Gastrocnemius medialis (tissue), 4 donors: ENCODE measurements around the gene BBS9. TPM values are rescaled to one million over a fixed set of nuclear protein-coding genes. Genes with fewer than 3 reads are reported as not detected.
A peak's percentile ranks its signal among the peaks of the same experiment; 100 is the strongest.

Experiments used
- ATAC-seq, 2 donors: fragments of 150-250 bp; one replicate each; pipeline ENCODE4 v1.9.1; 2016
- DNase-seq, 2 donors: peaks; one replicate each; pipeline ENCODE4 v3.0.0-alpha.2; 2019
- H3K27ac ChIP-seq, 4 donors: fragments of 200-600 bp; sonication (generic); 1 replicate in 1 of 4; 2 replicates in 3 of 4; pipeline ENCODE4 v1.5.1; 2016 to 2018; ENCODE audit warnings: mild to moderate bottlenecking in 2 of 4, moderate library complexity in 1 of 4
- H3K27me3 ChIP-seq, 3 donors: fragments of 200-600 bp; sonication (generic) in 2 of 3; 1 replicate in 1 of 3; 2 replicates in 2 of 3; pipeline versions ENCODE4 v1.5.1 to v1.6.0; 2016 to 2019; ENCODE audit warnings: mild to moderate bottlenecking in 1 of 3, moderate library complexity in 1 of 3
- H3K36me3 ChIP-seq, 2 donors: fragments of 200-600 bp; sonication (generic) in 1 of 2; one replicate each; pipeline ENCODE4 v1.5.1; 2017 to 2018
- H3K4me1 ChIP-seq, 2 donors: fragments of 200-600 bp; sonication (generic) in 1 of 2; one replicate each; pipeline ENCODE4 v1.5.1; 2016 to 2017; ENCODE audit warnings: mild to moderate bottlenecking in 2 of 2
- H3K4me3 ChIP-seq, 4 donors: fragments of 200-600 bp; sonication (generic) in 3 of 4; 1 replicate in 1 of 4; 2 replicates in 3 of 4; pipeline ENCODE4 v1.5.1; 2016 to 2019; ENCODE audit warnings: mild to moderate bottlenecking in 2 of 4
- H3K9me3 ChIP-seq, 3 donors: fragments of 200-600 bp; sonication (generic) in 2 of 3; 1 replicate in 1 of 3; 2 replicates in 2 of 3; pipeline ENCODE4 v1.5.1; 2016 to 2019
- POLR2A ChIP-seq, 2 donors: fragments of 450-650 bp; IDR thresholded peaks; one replicate each; pipeline ENCODE4 v1.6.1; 2017; ENCODE audit warnings: antibody characterized with exemption in 2 of 2, mild to moderate bottlenecking in 2 of 2, moderate library complexity in 2 of 2
- in situ Hi-C, 4 donors: fragments of 200-750 bp; cut with MboI; loops; one replicate each; pipeline versions ENCODE4 v1.15.0 to v1.8.0; 2017; ENCODE audit warnings: low sequenced_read_pairs in 4 of 4
- intact Hi-C: fragments of 100-400 bp; cut with DNase I; formaldehyde crosslinking; loops from one replicate; pipeline ENCODE4 v1.15.1; 2023; ENCODE audit warnings: low total_unique reads
- total RNA-seq, 4 donors: library from RNA; depleted of rRNA; stranded (reverse); fragments of >200 nt; gene quantifications; one replicate each; pipeline versions ENCODE4 v1.1.0 to v1.2.3, GENCODE V29; 2016
- TF ChIP-seq, protein P1 (sequence below), 5 experiments: fragments of 450-650 bp in 3 of 5; fragments of 200-600 bp in 2 of 5; sonication (generic) in 2 of 5; IDR thresholded peaks in 4 of 5; conservative IDR thresholded peaks in 1 of 5; 1 replicate in 4 of 5; 2 replicates in 1 of 5; pipeline ENCODE4 v1.5.1; 2016 to 2019; ENCODE audit warnings: antibody characterized with exemption in 5 of 5, mild to moderate bottlenecking in 3 of 5, moderate library complexity in 3 of 5

The BBS9 gene
- total RNA-seq, 4 donors from 2014 or later, result 3.5 to 6.5 (median 5.4) TPM

DNA sequence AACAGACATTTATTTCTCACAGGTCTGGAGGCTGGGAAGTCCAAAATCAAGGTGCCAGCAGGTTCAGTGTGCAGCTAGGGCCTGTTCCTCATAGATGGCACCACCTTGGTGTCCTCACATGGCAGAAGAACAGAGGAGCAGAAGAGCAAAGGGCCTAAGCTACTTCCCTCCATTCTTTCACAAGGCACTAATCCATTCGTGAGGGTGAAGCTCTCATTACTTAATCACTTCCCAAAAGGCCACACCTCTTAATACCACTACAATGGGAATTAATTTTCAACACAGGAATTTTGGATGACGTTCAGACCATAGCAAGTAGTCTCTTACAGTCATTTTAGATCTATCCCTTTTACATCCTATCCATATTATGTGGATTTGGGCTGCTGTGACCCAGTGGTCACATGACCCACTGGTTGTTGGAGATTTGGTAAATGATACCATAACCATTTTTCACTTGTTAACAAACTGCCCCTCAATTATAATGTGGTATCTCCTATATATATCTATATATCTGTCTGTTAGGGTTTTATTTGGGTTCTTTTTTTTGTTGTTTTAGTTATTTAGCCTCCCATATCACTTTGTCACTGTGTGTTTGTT is 63.4 kb downstream of the BBS9 start:
- H3K27me3 ChIP-seq, result no peaks in the 10 kb centered on the region
- in situ Hi-C loops (no loop called here), intact Hi-C loops (no loop called here)
- no peak overlapping the region for H3K27ac ChIP-seq
- peaks cover 0 to 10% of the 10 kb centered on the region in 2 donors for H3K4me1 ChIP-seq
- ATAC-seq, result no peak
- H3K4me3 ChIP-seq, result no peak overlapping the region
- H3K36me3 ChIP-seq, result no peaks in the 10 kb centered on the region
- TF ChIP-seq, protein P1, sequence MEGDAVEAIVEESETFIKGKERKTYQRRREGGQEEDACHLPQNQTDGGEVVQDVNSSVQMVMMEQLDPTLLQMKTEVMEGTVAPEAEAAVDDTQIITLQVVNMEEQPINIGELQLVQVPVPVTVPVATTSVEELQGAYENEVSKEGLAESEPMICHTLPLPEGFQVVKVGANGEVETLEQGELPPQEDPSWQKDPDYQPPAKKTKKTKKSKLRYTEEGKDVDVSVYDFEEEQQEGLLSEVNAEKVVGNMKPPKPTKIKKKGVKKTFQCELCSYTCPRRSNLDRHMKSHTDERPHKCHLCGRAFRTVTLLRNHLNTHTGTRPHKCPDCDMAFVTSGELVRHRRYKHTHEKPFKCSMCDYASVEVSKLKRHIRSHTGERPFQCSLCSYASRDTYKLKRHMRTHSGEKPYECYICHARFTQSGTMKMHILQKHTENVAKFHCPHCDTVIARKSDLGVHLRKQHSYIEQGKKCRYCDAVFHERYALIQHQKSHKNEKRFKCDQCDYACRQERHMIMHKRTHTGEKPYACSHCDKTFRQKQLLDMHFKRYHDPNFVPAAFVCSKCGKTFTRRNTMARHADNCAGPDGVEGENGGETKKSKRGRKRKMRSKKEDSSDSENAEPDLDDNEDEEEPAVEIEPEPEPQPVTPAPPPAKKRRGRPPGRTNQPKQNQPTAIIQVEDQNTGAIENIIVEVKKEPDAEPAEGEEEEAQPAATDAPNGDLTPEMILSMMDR (IDR thresholded peaks at IDR 0.05 in 4 of 5, conservative IDR thresholded peaks at IDR 0.05 in 1 of 5), result no peak
- TF ChIP-seq POLR2A (IDR thresholded peaks at IDR 0.05), result no peak
- no peaks in the 10 kb centered on the region for H3K9me3 ChIP-seq
- DNase-seq, result no peak

DNA sequence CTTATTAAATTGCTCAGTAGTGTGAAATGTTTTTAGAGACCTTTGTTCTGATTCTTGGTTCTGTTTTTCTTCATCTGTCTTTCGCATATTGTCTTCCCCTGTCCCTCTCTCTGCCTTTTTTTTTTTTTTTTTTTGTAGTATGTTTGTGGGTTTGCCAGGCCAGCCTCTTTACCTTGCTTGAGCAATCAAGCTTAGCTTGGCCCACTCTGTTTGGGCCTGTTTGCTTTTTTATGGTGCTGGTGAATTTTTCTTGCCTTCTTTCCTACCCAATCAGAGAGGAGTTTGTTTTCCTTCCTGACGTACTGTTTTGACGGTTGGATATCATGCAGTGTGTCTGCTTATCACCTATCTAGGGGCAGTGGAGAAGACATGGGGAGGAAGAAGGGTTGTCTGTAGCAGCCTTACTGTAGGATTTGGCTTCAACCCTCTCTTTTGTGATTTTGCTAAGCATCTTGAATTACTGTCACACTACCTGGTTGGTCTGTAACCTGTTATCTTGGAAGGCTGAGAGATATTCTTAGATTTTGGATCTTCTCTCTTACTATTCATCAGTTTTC is 64.0 kb downstream of the BBS9 start:
- in situ Hi-C loops, result no loop called here
- ATAC-seq (no peak), DNase-seq (no peak)
- intact Hi-C loops, result no loop called here
- Histone ChIP-seq H3K27me3 (no peaks in the 10 kb centered on the region), H3K4me1 (peaks cover 0 to 10% of the 10 kb centered on the region in 2 donors), H3K27ac (no peak overlapping the region), H3K36me3 (no peaks in the 10 kb centered on the region), H3K9me3 (no peaks in the 10 kb centered on the region), H3K4me3 (no peak overlapping the region)
- TF ChIP-seq, protein P1 (IDR thresholded peaks at IDR 0.05 in 4 of 5, conservative IDR thresholded peaks at IDR 0.05 in 1 of 5), result no peak
- TF ChIP-seq POLR2A (IDR thresholded peaks at IDR 0.05), result no peak

DNA sequence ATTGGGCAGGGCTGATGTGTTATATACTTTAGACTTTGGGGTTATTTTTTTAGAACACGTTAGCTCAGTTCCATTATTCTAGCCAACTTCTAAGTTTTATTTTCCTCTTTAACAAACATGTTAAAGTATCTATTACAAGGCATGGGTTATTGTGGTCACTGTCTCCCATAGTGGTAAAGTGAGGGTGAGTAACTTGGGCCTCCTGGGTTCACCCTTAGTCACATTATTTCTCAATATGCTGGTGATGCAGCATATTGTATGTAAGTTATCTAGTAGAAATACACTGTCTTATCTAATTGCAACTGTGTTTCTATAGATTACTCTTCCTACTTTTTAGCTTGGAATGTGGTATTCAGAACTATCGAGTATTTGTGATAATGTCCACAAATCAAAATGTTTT is 65.9 kb downstream of the BBS9 start:
- in situ Hi-C loops (no loop called here), intact Hi-C loops (no loop called here)
- DNase-seq, result no peak
- Histone ChIP-seq H3K27ac (no peak overlapping the region), H3K9me3 (no peaks in the 10 kb centered on the region), H3K27me3 (no peaks in the 10 kb centered on the region), H3K4me1 (peaks cover 0 to 10% of the 10 kb centered on the region in 2 donors), H3K4me3 (no peak overlapping the region), H3K36me3 (no peaks in the 10 kb centered on the region)
- TF ChIP-seq, protein P1 (IDR thresholded peaks at IDR 0.05 in 4 of 5, conservative IDR thresholded peaks at IDR 0.05 in 1 of 5), result no peak
- no peak for TF ChIP-seq POLR2A (IDR thresholded peaks at IDR 0.05)
- peak in 1 of 2 donors; percentile 36 for ATAC-seq

DNA sequence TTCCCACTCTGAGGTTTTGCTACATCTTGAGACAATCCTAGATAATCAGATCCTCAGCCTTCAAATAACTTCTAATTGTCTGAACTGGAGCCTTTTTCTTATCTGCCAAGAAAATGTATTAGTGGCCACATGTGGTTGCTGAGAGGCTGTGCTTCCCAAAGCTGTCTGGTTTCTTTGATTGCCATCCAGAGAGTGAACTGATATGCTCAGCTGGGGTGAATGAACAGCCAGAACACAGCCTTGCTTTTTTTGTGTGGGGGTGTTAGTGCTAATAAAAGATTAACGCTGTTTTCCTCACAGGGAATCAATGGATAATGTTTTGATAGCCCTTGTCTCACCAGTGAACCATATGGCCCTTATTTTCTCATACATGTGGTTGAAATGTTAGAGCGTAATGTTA is 66.9 kb downstream of the BBS9 start:
- Histone ChIP-seq H3K4me3 (no peak overlapping the region), H3K27ac (no peak overlapping the region), H3K4me1 (peaks cover 0 to 10% of the 10 kb centered on the region in 2 donors), H3K27me3 (no peaks in the 10 kb centered on the region), H3K36me3 (no peaks in the 10 kb centered on the region), H3K9me3 (no peaks in the 10 kb centered on the region)
- ATAC-seq (no peak), DNase-seq (no peak)
- in situ Hi-C loops, result no loop called here
- intact Hi-C loops, result no loop called here
- no peak for TF ChIP-seq POLR2A (IDR thresholded peaks at IDR 0.05)
- TF ChIP-seq, protein P1 (IDR thresholded peaks at IDR 0.05 in 4 of 5, conservative IDR thresholded peaks at IDR 0.05 in 1 of 5), result no peak
